ENCODE measurements around the gene MSRB1.

GRCh38 chr16:1944612-1945199 lies 1.7 kb upstream of the MSRB1 start:
- no peak for TF ChIP-seq GATA3 (IDR thresholded peaks at IDR 0.05; ENCODE audit: low read depth, low read length)
- no peak for TF ChIP-seq GATA2 (IDR thresholded peaks at IDR 0.05; ENCODE audit: low read depth, low read length)

All from SH-SY5Y (cell line).